Measurements from ENCODE around the gene TUBB4A.
"Not testable (repeated sequence)": the region's sequence is repeated elsewhere in the genome, so short reads cannot be mapped to it uniquely, and the experiment has no call there.

Gene TUBB4A

GRCh38 chr19:6522712-6523111, 20.6 kb upstream of the TUBB4A start:
- DNase-seq = no peak

GRCh38 chr19:6521718-6522646, 19.9 kb upstream of the TUBB4A start:
- DNase-seq = peak; percentile 80

- DNase-seq = no peak
Observed at GRCh38 chr19:6519289-6519688, 17.2 kb upstream of the TUBB4A start.

- peak; percentile 41 for DNase-seq
Observed at GRCh38 chr19:6518145-6518911, 16.2 kb upstream of the TUBB4A start.

GRCh38 chr19:6516659-6517291, 14.7 kb upstream of the TUBB4A start:
- peak; percentile 89 for DNase-seq

GRCh38 chr19:6516018-6516658, 14.0 kb upstream of the TUBB4A start:
- peak; percentile 83 for DNase-seq

GRCh38 chr19:6514926-6515544, 12.9 kb upstream of the TUBB4A start:
- DNase-seq = no peak

GRCh38 chr19:6514089-6514488, 12.0 kb upstream of the TUBB4A start:
- DNase-seq = no peak

- DNase-seq = no peak
Observed at GRCh38 chr19:6510618-6511017, 8.5 kb upstream of the TUBB4A start.

- no peak for DNase-seq
Observed at GRCh38 chr19:6509118-6509971, 7.2 kb upstream of the TUBB4A start.

GRCh38 chr19:6508028-6508771, 6.1 kb upstream of the TUBB4A start:
- not testable (repeated sequence) for DNase-seq

- no peak for DNase-seq
Observed at GRCh38 chr19:6503407-6504201, 1.5 kb upstream of the TUBB4A start.

GRCh38 chr19:6500837-6501739, 1.0 kb downstream of the TUBB4A start:
- DNase-seq = no peak

GRCh38 chr19:6499052-6499790, 2.9 kb downstream of the TUBB4A start:
- DNase-seq = no peak

GRCh38 chr19:6498294-6499036, 3.6 kb downstream of the TUBB4A start:
- DNase-seq = no peak

- no peak for DNase-seq
Observed at GRCh38 chr19:6495947-6496346, 6.2 kb downstream of the TUBB4A start.

- DNase-seq = no peak
Observed at GRCh38 chr19:6494438-6495036, 7.6 kb downstream of the TUBB4A start.
